Measurements from ENCODE around the gene SLC23A2. TPM values are rescaled to one million over a fixed set of nuclear protein-coding genes. Genes with fewer than 3 reads are reported as not detected.

The SLC23A2 gene
- total RNA-seq, 2 donors from 2014 or later, result 21.0 to 39.1 TPM

DNA sequence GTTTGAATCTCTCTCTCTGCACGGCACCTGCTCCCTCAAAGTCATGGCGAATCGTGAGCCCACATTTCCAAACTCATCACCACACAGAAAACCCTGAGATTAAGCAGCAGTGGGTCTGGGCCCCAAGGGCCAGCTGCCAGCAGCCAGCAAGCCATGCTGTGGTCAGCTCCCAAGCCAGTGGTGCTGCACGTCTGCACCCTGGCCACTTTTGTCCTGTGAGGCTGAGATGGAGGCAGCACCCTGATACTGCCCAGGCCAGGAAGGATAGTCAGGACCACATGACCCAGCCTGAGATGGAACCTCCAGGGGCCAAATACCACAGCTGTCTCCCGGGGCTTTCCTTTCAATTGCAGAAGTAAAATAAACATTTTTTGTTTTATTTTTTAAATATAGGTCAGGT is 185.7 kb downstream of the SLC23A2 start:
- Histone ChIP-seq H3K27ac (no peak overlapping the region), H3K36me3 (no peaks in the 10 kb centered on the region), H3K4me1 (replicated peaks) (no peaks in the 10 kb centered on the region), H3K9me3 (no peaks in the 10 kb centered on the region), H3K4me3 (no peak overlapping the region), H3K27me3 (replicated peaks; ENCODE audit: insufficient read depth) (no peaks in the 10 kb centered on the region)
- no peak for DNase-seq (ENCODE audit: low spot score)
- WGBS, result 88% methylated on average over 5 of the region's 5 CpGs
- intact Hi-C loops (cut with DNase I), result no loop called here
- no peak for TF ChIP-seq POLR2A (IDR thresholded peaks at IDR 0.05)
- TF ChIP-seq, protein P1, sequence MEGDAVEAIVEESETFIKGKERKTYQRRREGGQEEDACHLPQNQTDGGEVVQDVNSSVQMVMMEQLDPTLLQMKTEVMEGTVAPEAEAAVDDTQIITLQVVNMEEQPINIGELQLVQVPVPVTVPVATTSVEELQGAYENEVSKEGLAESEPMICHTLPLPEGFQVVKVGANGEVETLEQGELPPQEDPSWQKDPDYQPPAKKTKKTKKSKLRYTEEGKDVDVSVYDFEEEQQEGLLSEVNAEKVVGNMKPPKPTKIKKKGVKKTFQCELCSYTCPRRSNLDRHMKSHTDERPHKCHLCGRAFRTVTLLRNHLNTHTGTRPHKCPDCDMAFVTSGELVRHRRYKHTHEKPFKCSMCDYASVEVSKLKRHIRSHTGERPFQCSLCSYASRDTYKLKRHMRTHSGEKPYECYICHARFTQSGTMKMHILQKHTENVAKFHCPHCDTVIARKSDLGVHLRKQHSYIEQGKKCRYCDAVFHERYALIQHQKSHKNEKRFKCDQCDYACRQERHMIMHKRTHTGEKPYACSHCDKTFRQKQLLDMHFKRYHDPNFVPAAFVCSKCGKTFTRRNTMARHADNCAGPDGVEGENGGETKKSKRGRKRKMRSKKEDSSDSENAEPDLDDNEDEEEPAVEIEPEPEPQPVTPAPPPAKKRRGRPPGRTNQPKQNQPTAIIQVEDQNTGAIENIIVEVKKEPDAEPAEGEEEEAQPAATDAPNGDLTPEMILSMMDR (IDR thresholded peaks at IDR 0.05), result no peak

DNA sequence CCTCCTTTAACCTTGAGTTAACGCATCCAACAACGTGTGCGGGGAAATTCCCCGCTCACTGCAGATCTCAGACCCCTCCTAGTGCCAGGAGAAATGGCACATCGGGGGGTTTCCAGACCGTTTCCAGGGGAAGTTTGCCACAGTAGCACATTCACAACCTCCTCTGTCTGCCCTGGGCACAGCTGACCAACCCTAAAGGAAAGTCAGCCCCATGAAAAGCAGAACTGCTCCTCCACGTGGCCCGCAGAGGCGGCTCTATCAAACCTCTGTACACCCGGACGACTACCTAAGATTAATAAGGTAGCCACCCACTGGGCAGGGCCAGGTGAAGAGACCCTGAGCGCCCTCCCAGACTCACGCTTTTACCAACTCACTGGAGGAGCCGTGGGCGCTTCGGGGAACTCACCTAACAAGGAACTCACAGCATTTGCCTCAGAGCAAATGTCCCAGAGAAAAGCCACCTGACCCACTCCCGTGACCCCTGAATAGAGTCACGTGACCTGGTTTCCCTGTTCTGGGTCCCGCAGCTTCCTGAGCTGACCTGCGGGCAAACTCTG is 186.5 kb downstream of the SLC23A2 start:
- WGBS, result 75% methylated on average over 15 of the region's 20 CpGs
- H3K9me3 ChIP-seq, result no peaks in the 10 kb centered on the region
- no peaks in the 10 kb centered on the region for H3K36me3 ChIP-seq
- no peaks in the 10 kb centered on the region for H3K27me3 ChIP-seq (replicated peaks; ENCODE audit: insufficient read depth)
- no peaks in the 10 kb centered on the region for H3K4me1 ChIP-seq (replicated peaks)
- intact Hi-C loops (cut with DNase I), result no loop called here
- DNase-seq (ENCODE audit: low spot score), result no peak
- no peak overlapping the region for H3K4me3 ChIP-seq
- TF ChIP-seq, protein P1 (IDR thresholded peaks at IDR 0.05), result no peak
- TF ChIP-seq POLR2A (IDR thresholded peaks at IDR 0.05) (no peak), POLR2AphosphoS5 (IDR thresholded peaks at IDR 0.05) (no peak)
- peak overlapping the region; percentile 13 to 22 for H3K27ac ChIP-seq

DNA sequence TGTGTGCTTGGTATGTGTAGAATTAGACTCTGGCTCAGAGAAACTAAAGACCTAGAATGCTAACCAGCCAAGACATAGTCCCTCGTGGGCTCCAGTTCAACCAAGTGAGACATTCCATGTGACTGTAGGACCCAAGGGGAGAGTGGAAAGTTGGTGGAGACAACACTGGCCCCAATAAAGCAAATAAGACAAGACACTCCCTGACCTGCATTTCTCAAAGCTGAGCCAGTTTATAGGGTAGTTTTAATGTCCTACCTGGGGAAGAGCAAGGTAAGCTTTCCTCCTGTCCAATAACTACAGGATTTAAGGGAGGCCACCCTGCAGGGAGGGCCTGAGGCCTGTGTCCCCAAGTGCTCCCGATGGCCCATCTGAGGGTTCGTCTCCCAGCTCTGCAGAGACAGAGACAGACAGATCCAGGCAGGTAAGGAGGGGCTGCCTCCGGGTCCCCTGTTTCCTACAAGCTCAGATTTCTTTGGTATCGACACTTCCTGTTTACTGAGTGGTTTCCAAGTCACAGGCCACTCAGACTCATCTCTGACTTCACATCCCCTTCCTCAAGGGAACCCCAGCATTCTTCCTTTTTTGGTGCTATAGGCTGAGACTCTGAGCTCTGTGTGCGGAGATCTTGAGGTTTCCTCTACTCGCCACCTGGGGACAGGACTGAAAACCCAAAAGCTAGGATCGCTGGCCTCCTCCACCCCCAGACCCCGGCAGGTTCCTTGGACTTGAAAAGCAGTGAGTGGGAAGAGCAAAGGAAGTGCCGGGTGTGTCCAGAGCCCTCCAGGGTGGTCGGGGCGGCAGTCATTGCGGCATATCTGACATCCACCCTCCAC is 187.2 kb downstream of the SLC23A2 start:
- TF ChIP-seq, protein P1 (IDR thresholded peaks at IDR 0.05), result no peak
- TF ChIP-seq POLR2A (IDR thresholded peaks at IDR 0.05), result no peak
- peak; percentile 27 for TF ChIP-seq POLR2AphosphoS5 (IDR thresholded peaks at IDR 0.05)
- intact Hi-C loops (cut with DNase I), result no loop called here
- no peak for DNase-seq (ENCODE audit: low spot score)

DNA sequence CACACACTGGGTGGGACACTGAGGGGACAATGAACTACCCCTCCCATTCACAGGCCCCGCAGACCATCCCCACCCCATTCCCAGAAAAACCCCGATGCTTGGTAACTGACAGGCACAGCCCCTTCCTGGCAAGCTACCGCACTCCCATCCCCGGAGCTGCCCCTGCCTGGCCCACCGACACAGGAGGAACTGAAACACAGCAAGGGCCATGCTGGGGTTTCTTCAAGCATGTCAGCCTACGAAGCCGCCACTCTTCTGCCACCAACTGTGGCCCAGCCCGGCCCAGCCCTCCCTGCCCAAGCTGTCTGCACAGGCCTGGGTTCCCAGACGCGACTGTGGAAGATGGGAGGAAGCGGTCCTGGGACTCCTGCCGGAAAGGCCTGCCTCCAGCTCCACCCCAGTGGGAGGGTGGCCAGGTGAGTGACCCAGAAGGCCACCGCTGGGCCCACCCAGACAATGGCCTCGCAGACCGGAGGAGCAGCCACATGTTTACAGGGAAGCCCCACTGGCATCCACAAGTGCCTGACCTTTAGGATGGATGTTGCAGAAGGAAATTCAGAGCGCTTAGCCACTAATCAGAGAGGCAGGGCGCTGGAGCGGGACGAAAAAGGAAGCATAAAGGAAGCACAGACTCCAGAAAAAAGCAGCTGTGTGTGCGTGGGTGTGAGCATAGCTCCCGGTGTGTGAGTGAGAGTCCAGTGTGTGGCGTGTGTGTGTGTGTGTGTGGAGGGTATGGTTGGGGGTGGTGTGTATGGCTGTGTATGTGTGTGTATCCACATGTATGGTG is 188.0 kb downstream of the SLC23A2 start:
- intact Hi-C loops (cut with DNase I), result no loop called here
- H3K27ac ChIP-seq, result peak overlapping the region; percentile 43 to 47
- no peak for TF ChIP-seq POLR2AphosphoS5 (IDR thresholded peaks at IDR 0.05)
- TF ChIP-seq, protein P1 (IDR thresholded peaks at IDR 0.05), result no peak
- TF ChIP-seq POLR2A (IDR thresholded peaks at IDR 0.05), result no peak
- no peaks in the 10 kb centered on the region for H3K4me1 ChIP-seq (replicated peaks)
- no peak for DNase-seq (ENCODE audit: low spot score)
- WGBS, result 75% methylated on average over 22 of the region's 22 CpGs
- H3K9me3 ChIP-seq, result no peaks in the 10 kb centered on the region
- no peak overlapping the region for H3K4me3 ChIP-seq
- no peaks in the 10 kb centered on the region for H3K36me3 ChIP-seq
- no peaks in the 10 kb centered on the region for H3K27me3 ChIP-seq (replicated peaks; ENCODE audit: insufficient read depth)

More for the DNA sequence above, 187.2 kb downstream of the SLC23A2 start:
- 68% methylated on average over 13 of the region's 13 CpGs for WGBS
- no peaks in the 10 kb centered on the region for H3K36me3 ChIP-seq
- H3K27me3 ChIP-seq (replicated peaks; ENCODE audit: insufficient read depth), result no peaks in the 10 kb centered on the region
- H3K4me1 ChIP-seq (replicated peaks), result no peaks in the 10 kb centered on the region
- no peaks in the 10 kb centered on the region for H3K9me3 ChIP-seq
- H3K27ac ChIP-seq, result peak overlapping the region; percentile 43 to 47
- H3K4me3 ChIP-seq, result no peak overlapping the region

Measured in prostate gland (tissue), 2 donors.